GM18907 (cell line): Measurements from ENCODE around the gene IL16.
"Not testable (repeated sequence)": the region's sequence is repeated elsewhere in the genome, so short reads cannot be mapped to it uniquely, and the experiment has no call there.

Experiments used
- ATAC-seq: cut with Tn5 transposase; IDR thresholded peaks from one replicate; pipeline ENCODE4 v1.9.1; 2021; ENCODE audit warnings: mild to moderate bottlenecking, moderate library complexity; ENCODE audit not compliant: unreplicated experiment

Gene IL16

GRCh38 chr15:81309647-81310450 lies 113.2 kb downstream of the IL16 start:
- ATAC-seq = no peak

DNA sequence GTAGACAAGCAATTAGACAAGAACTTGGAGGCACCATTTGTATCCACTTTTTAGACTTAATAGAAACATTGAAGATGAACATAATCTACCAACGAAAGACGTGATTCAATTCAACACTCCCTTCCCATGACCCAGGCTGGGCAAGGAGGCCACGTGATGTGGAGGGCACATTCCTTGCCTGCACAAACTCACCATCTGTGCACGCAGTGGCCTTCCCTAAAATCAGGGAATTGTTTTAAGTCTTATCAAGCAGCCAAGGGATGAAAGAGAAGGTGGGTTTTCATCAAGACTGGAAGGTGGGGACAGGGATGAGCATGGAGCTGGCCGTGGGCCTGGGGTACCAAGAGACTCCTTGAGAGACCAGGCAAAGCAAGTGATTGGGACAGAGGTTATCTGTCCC lies 113.8 kb downstream of the IL16 start:
- no peak for ATAC-seq

GRCh38 chr15:81311752-81312464 lies 115.2 kb downstream of the IL16 start:
- peak; percentile 53 for ATAC-seq

GRCh38 chr15:81312790-81313543 lies 116.3 kb downstream of the IL16 start:
- no peak for ATAC-seq

DNA sequence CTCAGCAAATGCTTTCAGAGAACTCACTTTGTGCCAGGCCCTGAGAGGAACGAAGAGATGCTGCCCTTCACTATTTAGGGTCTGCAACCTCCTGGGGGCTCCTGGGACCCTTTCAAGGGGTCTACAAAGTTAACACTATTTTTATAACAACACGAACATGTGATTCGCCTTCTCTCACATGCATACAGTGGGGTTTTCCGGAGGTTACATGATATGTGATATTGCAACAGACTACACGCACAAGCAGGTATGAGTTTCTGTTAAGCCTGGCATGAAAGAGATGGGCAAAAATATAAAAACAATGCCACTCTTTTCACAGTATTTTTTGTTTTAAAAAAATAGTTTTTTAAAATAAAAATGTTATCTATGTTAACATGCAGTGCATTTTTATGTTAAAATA lies 117.0 kb downstream of the IL16 start:
- no peak for ATAC-seq

- no peak for ATAC-seq
Measured at GRCh38 chr15:81314378-81314777, 117.7 kb downstream of the IL16 start.

GRCh38 chr15:81315452-81316175 lies 118.9 kb downstream of the IL16 start:
- ATAC-seq = no peak

DNA sequence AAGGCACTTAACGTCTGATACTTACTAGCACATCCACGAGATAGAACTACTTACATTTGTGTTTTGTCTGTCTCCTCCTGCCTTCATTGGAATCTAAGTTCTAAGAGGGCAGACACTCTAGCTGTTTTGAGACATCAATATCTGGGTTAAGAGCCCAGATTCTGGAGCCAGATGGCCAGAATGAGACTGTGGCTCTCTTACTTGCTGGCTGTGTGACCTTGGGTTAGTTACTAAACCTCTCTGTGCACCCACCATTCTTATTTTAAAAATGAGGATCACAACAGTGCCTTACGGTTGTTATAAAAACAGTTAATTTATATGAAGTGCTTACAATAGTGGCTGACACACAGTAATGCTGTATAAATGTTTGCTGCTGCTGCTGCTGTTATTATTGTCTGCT lies 119.6 kb downstream of the IL16 start:
- ATAC-seq = no peak

DNA sequence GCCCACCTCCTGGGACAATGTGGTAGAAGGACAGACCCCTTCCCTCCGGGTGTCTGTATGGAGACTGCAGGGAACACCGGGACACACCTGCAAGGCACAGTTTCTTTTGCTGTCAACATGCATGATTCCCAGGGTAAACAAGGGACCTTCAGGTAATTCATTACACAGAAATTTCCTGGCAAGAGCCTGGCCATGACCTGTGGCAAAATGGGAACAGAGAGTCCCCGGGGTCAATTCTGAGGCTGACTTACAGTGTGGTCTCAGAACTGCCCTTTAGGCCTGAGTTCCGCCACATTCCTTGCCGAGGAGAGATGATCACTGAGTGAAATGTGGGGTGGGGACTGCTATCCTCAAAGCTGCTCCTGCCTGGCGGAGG lies 121.0 kb downstream of the IL16 start:
- no peak for ATAC-seq

- no peak for ATAC-seq
Measured at GRCh38 chr15:81321667-81322066, 125.0 kb downstream of the IL16 start.

DNA sequence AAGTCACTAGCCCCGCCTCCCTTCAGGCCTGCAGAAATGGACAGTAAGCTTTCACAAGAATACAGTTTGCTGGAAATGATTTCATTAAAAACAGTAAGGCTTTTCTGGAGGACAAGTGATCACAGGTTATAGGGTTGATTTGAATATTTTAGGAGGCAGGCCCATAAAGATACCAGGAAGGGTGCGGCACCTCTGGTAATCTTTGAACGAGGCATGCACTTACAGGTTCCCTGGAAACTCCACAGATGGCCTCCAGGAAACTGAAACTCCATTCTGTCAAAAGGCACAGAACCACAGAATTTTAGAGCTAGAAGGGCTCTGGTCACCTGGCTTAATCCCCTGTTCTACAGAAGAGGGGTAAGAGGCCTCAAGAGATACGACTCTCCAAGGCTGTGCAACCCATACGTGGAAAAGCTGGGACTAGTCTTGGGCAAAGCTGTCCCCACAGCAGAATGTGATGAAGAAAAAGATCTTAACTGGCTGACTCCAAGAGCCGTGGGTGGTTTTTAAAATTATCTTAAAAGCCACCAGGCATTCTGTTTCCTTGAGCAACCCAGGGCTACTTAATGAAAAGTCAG lies 126.1 kb downstream of the IL16 start:
- no peak for ATAC-seq

GRCh38 chr15:81323559-81323943 lies 126.9 kb downstream of the IL16 start:
- ATAC-seq = peak; percentile 14

GRCh38 chr15:81323944-81324881 lies 127.5 kb downstream of the IL16 start, which contains the start of gene STARD5:
Gene STARD5, minus strand, starts transcription at chr15:81324141. Its CDS starts 42 bp downstream, at chr15:81324099.
- ATAC-seq = peak; percentile 100

- no peak for ATAC-seq
Measured at GRCh38 chr15:81326466-81327212, 130.0 kb downstream of the IL16 start.

DNA sequence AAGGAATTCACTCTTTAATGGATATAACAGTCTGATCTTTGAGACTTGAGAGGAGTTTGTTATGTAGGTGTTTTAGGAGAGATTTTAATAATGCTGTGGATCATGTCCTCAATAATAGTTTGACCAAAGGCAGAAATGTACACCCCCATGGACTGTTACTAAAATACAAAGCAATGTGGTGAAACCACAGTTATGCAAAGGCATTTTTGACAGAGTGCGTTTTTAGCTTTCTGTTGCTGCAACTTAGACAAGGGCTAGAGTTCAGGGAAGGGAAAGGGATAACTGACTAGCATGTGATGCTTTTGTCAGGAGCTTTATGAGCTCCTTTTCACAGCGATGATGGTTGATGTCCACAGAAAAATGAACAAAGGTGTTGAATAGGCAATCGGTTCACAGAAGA lies 130.8 kb downstream of the IL16 start:
- no peak for ATAC-seq

GRCh38 chr15:81329446-81329845 lies 132.8 kb downstream of the IL16 start:
- ATAC-seq = no peak

GRCh38 chr15:81330366-81331090 lies 133.8 kb downstream of the IL16 start:
- no peak for ATAC-seq

GRCh38 chr15:81331141-81331540 lies 134.5 kb downstream of the IL16 start:
- ATAC-seq = not testable (repeated sequence)
